ENCODE data around the gene KRT20.

GRCh38 chr17:40852364-40852763, 32.7 kb downstream of the KRT20 start:
- no peak for TF ChIP-seq EZH2 (IDR thresholded peaks at IDR 0.05; ENCODE audit: borderline replicate concordance, low read depth, low read length, severe bottlenecking)
- TF ChIP-seq MAX (IDR thresholded peaks at IDR 0.05; ENCODE audit: insufficient read depth, insufficient read length): no peak
- TF ChIP-seq CTCF (IDR thresholded peaks at IDR 0.05; ENCODE audit: extremely low read depth in 1 of 2, insufficient read depth in 1 of 2, low read depth in 1 of 2, low read length in 2 of 2): no peak

Data from endothelial cell of umbilical vein (primary cell).